GM18499 (cell line): ENCODE results near the gene ABCB9.

ENCODE experiments used
- ATAC-seq: cut with Tn5 transposase; IDR thresholded peaks from one replicate; pipeline ENCODE4 v1.9.1; 2021; ENCODE audit warnings: moderate number of reproducible peaks; ENCODE audit not compliant: insufficient read depth, unreplicated experiment

Gene ABCB9

GRCh38 chr12:122966743-122967550, 684 bp upstream of the ABCB9 start:
- ATAC-seq, result no peak

GRCh38 chr12:122965321-122965751, 927 bp downstream of the ABCB9 start:
- ATAC-seq, result no peak

GRCh38 chr12:122964439-122965257, 1.6 kb downstream of the ABCB9 start:
- ATAC-seq, result no peak

GRCh38 chr12:122963941-122964265, 2.4 kb downstream of the ABCB9 start:
- no peak for ATAC-seq

GRCh38 chr12:122961531-122962329, 4.5 kb downstream of the ABCB9 start:
- no peak for ATAC-seq

- ATAC-seq, result no peak
These were observed 6.1 kb downstream of the ABCB9 start for GRCh38 chr12:122960193-122960569.

- no peak for ATAC-seq
These were observed 6.6 kb downstream of the ABCB9 start for GRCh38 chr12:122959566-122960192.

GRCh38 chr12:122958198-122958888, 7.9 kb downstream of the ABCB9 start:
- no peak for ATAC-seq

- ATAC-seq, result no peak
These were observed 10.2 kb downstream of the ABCB9 start for GRCh38 chr12:122956035-122956434.

- no peak for ATAC-seq
These were observed 11.1 kb downstream of the ABCB9 start for GRCh38 chr12:122955156-122955555.

GRCh38 chr12:122951979-122952892, 14.0 kb downstream of the ABCB9 start:
- ATAC-seq, result no peak

- no peak for ATAC-seq
These were observed 14.9 kb downstream of the ABCB9 start for GRCh38 chr12:122951406-122951805.

GRCh38 chr12:122949816-122950675, 16.2 kb downstream of the ABCB9 start:
- ATAC-seq, result no peak

GRCh38 chr12:122949405-122949804, 16.9 kb downstream of the ABCB9 start:
- no peak for ATAC-seq

GRCh38 chr12:122948605-122949004, 17.7 kb downstream of the ABCB9 start:
- ATAC-seq, result no peak

GRCh38 chr12:122947352-122947792, 18.9 kb downstream of the ABCB9 start:
- no peak for ATAC-seq

GRCh38 chr12:122946690-122947341, 19.4 kb downstream of the ABCB9 start:
- peak; percentile 60 for ATAC-seq
